H1 (cell line): ENCODE data around the gene DOCK3. TPM values are rescaled to one million over a fixed set of nuclear protein-coding genes. Genes with fewer than 3 reads are reported as not detected.

ENCODE experiments used
- CTCF ChIA-PET: fragments of 300-600 bp; sonication (Branson Sonifier 250); formaldehyde crosslinking; loops from one replicate; lab custom pipeline; 2021; ENCODE audit not compliant: partially characterized antibody; lab: Charles Lee
- POLR2A ChIA-PET: fragments of 300-600 bp; sonication (Branson Sonifier 250); formaldehyde crosslinking; loops from one replicate; lab custom pipeline; 2021; ENCODE audit warnings: inconsistent platforms; ENCODE audit not compliant: partially characterized antibody; lab: Charles Lee
- DNase-seq, 2 experiments: peaks; one replicate each; pipeline versions ENCODE4 v3.0.0 to v3.0.0-alpha.2; 2010 to 2022; ENCODE audit warnings: low spot score in 2 of 2, low read depth in 1 of 2, mixed read lengths in 1 of 2
- FAIRE-seq: peaks from 2 replicates; lab custom pipeline; 2011; peaks lifted over from hg19 to GRCh38; lab: Jason Lieb, UNC
- H2AFZ ChIP-seq: 2 replicates; pipeline ENCODE4 v1.8.1; 2012; ENCODE audit warnings: low read length, inconsistent platforms
- H2AK5ac ChIP-seq: 2 replicates; pipeline ENCODE4 v1.6.1; 2013; ENCODE audit warnings: low read depth, low read length
- H2BK120ac ChIP-seq: replicated peaks from 2 replicates; pipeline ENCODE3; 2013; ENCODE audit warnings: low read depth, low read length, inconsistent platforms
- H2BK12ac ChIP-seq: 2 replicates; pipeline ENCODE4 v1.6.1; 2013; ENCODE audit warnings: low read depth, low read length
- H2BK15ac ChIP-seq: 2 replicates; pipeline ENCODE4 v1.6.1; 2013; ENCODE audit warnings: low read length
- H2BK20ac ChIP-seq: 2 replicates; pipeline ENCODE4 v1.6.1; 2013; ENCODE audit warnings: low read length
- H2BK5ac ChIP-seq: 2 replicates; pipeline ENCODE4 v1.6.1; 2013; ENCODE audit warnings: low read depth, low read length
- H3K14ac ChIP-seq: 2 replicates; pipeline ENCODE4 v1.6.1; 2013; ENCODE audit warnings: inconsistent platforms; ENCODE audit not compliant: insufficient read length
- H3K18ac ChIP-seq: 2 replicates; pipeline ENCODE4 v1.6.1; 2013; ENCODE audit warnings: low read length; ENCODE audit errors: extremely low read depth
- H3K23ac ChIP-seq: 2 replicates; pipeline ENCODE4 v1.6.1; 2013; ENCODE audit warnings: inconsistent platforms; ENCODE audit not compliant: insufficient read length
- H3K23me2 ChIP-seq: 2 replicates; pipeline ENCODE4 v1.6.1; 2013; ENCODE audit warnings: low read depth, low read length
- H3K27ac ChIP-seq: 2 replicates; pipeline ENCODE4 v1.6.1; 2011; ENCODE audit warnings: low read depth, low read length, inconsistent platforms
- H3K27me3 ChIP-seq, 4 experiments: replicated peaks in 1 of 4; 1 replicate in 1 of 4; 2 replicates in 3 of 4; pipeline versions ENCODE4 v1.6.1 to v1.8.1; 2011 to 2013; ENCODE audit warnings: low read length in 3 of 4, mild to moderate bottlenecking in 3 of 4, inconsistent platforms in 2 of 4, mixed read lengths in 2 of 4, moderate library complexity in 1 of 4; ENCODE audit not compliant: control insufficient read depth in 3 of 4, insufficient read depth in 3 of 4; ENCODE audit errors: extremely low read depth in 1 of 4
- H3K36me3 ChIP-seq, 4 experiments: 2 replicates each; pipeline versions ENCODE4 v1.6.1 to v1.8.1; 2011 to 2013; ENCODE audit warnings: mild to moderate bottlenecking in 4 of 4, low read length in 3 of 4, moderate library complexity in 2 of 4, control low read depth in 1 of 4, inconsistent platforms in 1 of 4; ENCODE audit not compliant: insufficient read depth in 4 of 4, control insufficient read depth in 2 of 4
- H3K4ac ChIP-seq: replicated peaks from 2 replicates; pipeline ENCODE3; 2013; ENCODE audit warnings: low read length, low read depth, mixed read lengths, inconsistent platforms; ENCODE audit not compliant: insufficient read length
- H3K4me1 ChIP-seq, 4 experiments: replicated peaks in 1 of 4; 1 replicate in 1 of 4; 2 replicates in 3 of 4; pipeline versions ENCODE4 v1.6.1 to v1.8.1; 2011 to 2013; ENCODE audit warnings: low read length in 3 of 4, inconsistent platforms in 2 of 4, mixed read lengths in 1 of 4; ENCODE audit not compliant: insufficient read depth in 4 of 4, control insufficient read depth in 3 of 4
- H3K4me2 ChIP-seq, 2 experiments: 2 replicates each; pipeline versions ENCODE4 v1.6.1 to v1.8.1; 2011 to 2013; ENCODE audit warnings: low read depth in 2 of 2, low read length in 2 of 2, control low read depth in 1 of 2, inconsistent platforms in 1 of 2, mild to moderate bottlenecking in 1 of 2; ENCODE audit not compliant: insufficient read depth in 1 of 2
- H3K4me3 ChIP-seq, 4 experiments: fragments of 200-600, 300-600 bp in 1 of 4; sonication (generic), shearing (Covaris generic), sonication (Bioruptor Twin) in 1 of 4; 2 replicates each; pipeline versions ENCODE4 v1.5.1 to v1.8.1; 2011 to 2016; ENCODE audit warnings: low read length in 4 of 4, low read depth in 3 of 4, control low read depth in 2 of 4, inconsistent platforms in 2 of 4, mild to moderate bottlenecking in 2 of 4, mixed read lengths in 1 of 4, moderate library complexity in 1 of 4; ENCODE audit not compliant: insufficient read depth in 2 of 4; ENCODE audit errors: extremely low read depth in 1 of 4
- H3K56ac ChIP-seq: replicated peaks from 2 replicates; pipeline ENCODE3; 2013; ENCODE audit warnings: low read depth, mild to moderate bottlenecking, mixed read lengths, low read length, inconsistent platforms; ENCODE audit not compliant: insufficient read length
- H3K79me1 ChIP-seq: 2 replicates; pipeline ENCODE4 v1.6.1; 2013; ENCODE audit warnings: low read depth, low read length, control low read depth
- H3K79me2 ChIP-seq, 2 experiments: 2 replicates each; pipeline versions ENCODE4 v1.6.1 to v1.8.1; 2012 to 2013; ENCODE audit warnings: low read length in 2 of 2, mild to moderate bottlenecking in 2 of 2, inconsistent platforms in 1 of 2; ENCODE audit not compliant: insufficient read depth in 2 of 2, control insufficient read depth in 1 of 2
- H3K9ac ChIP-seq, 4 experiments: replicated peaks in 1 of 4; 1 replicate in 1 of 4; 2 replicates in 3 of 4; pipeline versions ENCODE4 v1.6.1 to v1.8.1; 2011 to 2013; ENCODE audit warnings: low read depth in 3 of 4, low read length in 3 of 4, control low read depth in 2 of 4, mild to moderate bottlenecking in 2 of 4, moderate library complexity in 2 of 4, inconsistent platforms in 1 of 4; ENCODE audit errors: extremely low read depth in 1 of 4
- H3K9me3 ChIP-seq, 2 experiments: 2 replicates each; pipeline versions ENCODE4 v1.6.1 to v1.8.1; 2012 to 2013; ENCODE audit warnings: mild to moderate bottlenecking in 2 of 2, moderate library complexity in 2 of 2, control low read depth in 1 of 2, inconsistent platforms in 1 of 2, low read depth in 1 of 2, low read length in 1 of 2, mixed read lengths in 1 of 2; ENCODE audit not compliant: insufficient read depth in 2 of 2
- H4K20me1 ChIP-seq, 2 experiments: replicated peaks in 1 of 2; 2 replicates each; pipeline versions ENCODE3 to v1.8.1; 2011 to 2013; ENCODE audit warnings: inconsistent platforms in 2 of 2, low read length in 2 of 2, mild to moderate bottlenecking in 1 of 2; ENCODE audit not compliant: insufficient read depth in 2 of 2, control insufficient read depth in 1 of 2
- H4K5ac ChIP-seq: 2 replicates; pipeline ENCODE4 v1.6.1; 2013; ENCODE audit warnings: low read length, low read depth, mixed read lengths, inconsistent platforms; ENCODE audit not compliant: insufficient read length
- H4K8ac ChIP-seq: 2 replicates; pipeline ENCODE4 v1.8.0; 2013; ENCODE audit warnings: mild to moderate bottlenecking, moderate library complexity, low read length, inconsistent platforms; ENCODE audit not compliant: insufficient read depth; ENCODE audit errors: extremely low read depth
- H4K91ac ChIP-seq: replicated peaks from 2 replicates; pipeline ENCODE3; 2013; ENCODE audit warnings: low read length, mixed read lengths, inconsistent platforms; ENCODE audit not compliant: insufficient read length
- WGBS, 2 experiments: shearing (Covaris generic) in 1 of 2; methylation state at CpG; one replicate each; pipeline versions ENCODE4 v1.1.6 to v1.1.7; 2013 to 2015; ENCODE audit warnings: low lambda C conversion rate in 2 of 2, mixed read lengths in 2 of 2, inconsistent platforms in 1 of 2, low coverage in 1 of 2, missing lambda C conversion rate in 1 of 2; ENCODE audit not compliant: insufficient replicate concordance in 2 of 2, insufficient coverage in 1 of 2, insufficient read length in 1 of 2; ENCODE audit errors: extremely low coverage in 1 of 2, missing lambda C conversion rate in 1 of 2; 5-methylcytosine and 5-hydroxymethylcytosine counted together
- polyA plus RNA-seq, 7 experiments: library from polyadenylated mRNA; depleted of rRNA in 3 of 7; stranded (reverse) in 5 of 7; unstranded in 2 of 7; fragments of >200 nt in 5 of 7; fragments of 200-250 nt in 2 of 7; gene quantifications; 1 replicate in 5 of 7; 2 replicates in 1 of 7; 4 replicates in 1 of 7; pipeline versions ENCODE4 v1.2.1 to v1.2.3, GENCODE V29; 2011 to 2013; ENCODE audit warnings: missing spikeins in 2 of 7, mixed read lengths in 2 of 7
- total RNA-seq: library from RNA; stranded (reverse); fragmentation: NEBNext Ultra II Directional; extraction: Animal tissue kit (Norgen Biotek cat#: 25700); gene quantifications from 2 replicates; pipeline ENCODE4 v1.2.1, GENCODE V29; 2021

DOCK3 gene
- total and polyA plus RNA-seq, 2 of the 8 experiments (the other 6 are each of a cell fraction or from before 2014, with no cell fraction given): 2.7 to 5.0 TPM

GRCh38 chr3:51224843-51225242 lies 550.1 kb downstream of the DOCK3 start:
- Histone ChIP-seq H3K9me3 (no peaks in the 10 kb centered on the region), H2BK5ac (no peak overlapping the region), H4K8ac (no peak overlapping the region), H3K56ac (no peak overlapping the region), H2AFZ (no peak overlapping the region), H3K79me2 (no peaks in the 10 kb centered on the region), H3K4me1 (peaks cover 0 to 8% (median 2%) of the 10 kb centered on the region in 4 experiments; a peak in 3 of 7 replicates), H3K27me3 (no peaks in the 10 kb centered on the region), H2AK5ac (no peak overlapping the region), H4K20me1 (no peaks in the 10 kb centered on the region), H2BK20ac (no peak overlapping the region), H3K9ac (no peak overlapping the region), H4K5ac (no peak overlapping the region), H3K4me3 (no peak overlapping the region), H3K23ac (no peak overlapping the region), H2BK120ac (no peak overlapping the region), H2BK12ac (no peak overlapping the region), H3K4ac (no peak overlapping the region), H3K23me2 (no peaks in the 10 kb centered on the region), H3K79me1 (no peaks in the 10 kb centered on the region), H2BK15ac (no peak overlapping the region), H4K91ac (no peak overlapping the region), H3K18ac (no peak overlapping the region), H3K27ac (no peak overlapping the region), H3K14ac (no peak overlapping the region), H3K4me2 (no peak overlapping the region), H3K36me3 (peaks cover 0 to 8% (median 0%) of the 10 kb centered on the region in 4 experiments; a peak in 3 of 8 replicates)
- ChIA-PET CTCF (interaction anchor here (0.7 kb wide), 1 partner anchor 147 kb away, joined by 3 read pairs; no protein-coding TSS in a partner anchor), POLR2A (no interaction called here)
- DNase-seq (no peak), FAIRE-seq (no peak)
- 78% methylated on average over 1 of the region's 1 CpG; no CpG with 5 or more reads in 1 of the 2 experiments for WGBS, 2 experiments
